ENCODE measurements around the gene NRROS.

- TF ChIP-seq POLR2A (IDR thresholded peaks at IDR 0.05) (no peak), CTCF (IDR thresholded peaks at IDR 0.05) (no peak)
Measured at GRCh38 chr3:196651819-196652218, 12.3 kb downstream of the NRROS start.

Measured in lower leg skin (tissue), 3 donors.